ENCODE data around the gene ACER3.

- TF ChIP-seq CTCF (IDR thresholded peaks at IDR 0.05; ENCODE audit: poor library complexity) (no peak), EZH2 (IDR thresholded peaks at IDR 0.05; ENCODE audit: borderline replicate concordance) (no peak), EZH2phosphoT487 (IDR thresholded peaks at IDR 0.05; ENCODE audit: low read depth, severe bottlenecking, unreplicated experiment) (no peak)
These were observed 50.1 kb downstream of the ACER3 start for GRCh38 chr11:76910620-76911414.

Data from hepatocyte (in vitro differentiated cells).